H1 (cell line): ENCODE results near the gene HOXB5. TPM values are rescaled to one million over a fixed set of nuclear protein-coding genes. Genes with fewer than 3 reads are reported as not detected.

ENCODE experiments used
- HDAC6 ChIP-seq: IDR thresholded peaks from one replicate; pipeline ENCODE4 v1.7.1; 2012; ENCODE audit warnings: low read depth, mild to moderate bottlenecking, inconsistent platforms, low read length, moderate library complexity
- KDM4A ChIP-seq: IDR thresholded peaks from one replicate; pipeline ENCODE4 v1.7.1; 2012; ENCODE audit warnings: low read depth, mild to moderate bottlenecking, moderate library complexity, low read length, inconsistent platforms; ENCODE audit not compliant: severe bottlenecking
- SP2 ChIP-seq: IDR thresholded peaks from 2 replicates; pipeline ENCODE4 v1.6.1; 2012; ENCODE audit warnings: mild to moderate bottlenecking, low read length, inconsistent platforms
- SUZ12 ChIP-seq: fragments of 200-600 bp; sonication (generic); IDR thresholded peaks from 2 replicates; pipeline ENCODE4 v1.6.1; 2012; ENCODE audit warnings: mild to moderate bottlenecking, inconsistent platforms, low read length, moderate library complexity, mixed read lengths
- microRNA counts: library from miRNA; unstranded; fragments of <30 nt; microRNA quantifications from one replicate; lab custom pipeline; 2015
- microRNA-seq, 2 experiments: library from miRNA; unstranded; fragments of <30 nt; microRNA quantifications; one replicate each; pipeline versions ENCODE4 to v1.2.0, GENCODE V29; 2016 to 2020; ENCODE audit warnings: borderline microRNAs expressed in 2 of 2, borderline number of aligned reads in 2 of 2, borderline replicate concordance in 1 of 2
- polyA plus RNA-seq, 7 experiments: library from polyadenylated mRNA; depleted of rRNA in 3 of 7; stranded (reverse) in 5 of 7; unstranded in 2 of 7; fragments of >200 nt in 5 of 7; fragments of 200-250 nt in 2 of 7; gene quantifications; 1 replicate in 5 of 7; 2 replicates in 1 of 7; 4 replicates in 1 of 7; pipeline versions ENCODE4 v1.2.1 to v1.2.3, GENCODE V29; 2011 to 2013; ENCODE audit warnings: missing spikeins in 2 of 7, mixed read lengths in 2 of 7
- small RNA-seq: library from polyadenylated mRNA; stranded (forward); fragments of <200 nt; extraction: miRNeasy Mini kit (QIAGEN cat#:217004); gene quantifications from one replicate; pipeline ENCODE3, GENCODE V24; 2013; ENCODE audit not compliant: insufficient read depth
- total RNA-seq: library from RNA; stranded (reverse); fragmentation: NEBNext Ultra II Directional; extraction: Animal tissue kit (Norgen Biotek cat#: 25700); gene quantifications from 2 replicates; pipeline ENCODE4 v1.2.1, GENCODE V29; 2021

The HOXB5 gene
- total and polyA plus RNA-seq, 2 of the 8 experiments (the other 6 are each of a cell fraction or from before 2014, with no cell fraction given): not detected

DNA sequence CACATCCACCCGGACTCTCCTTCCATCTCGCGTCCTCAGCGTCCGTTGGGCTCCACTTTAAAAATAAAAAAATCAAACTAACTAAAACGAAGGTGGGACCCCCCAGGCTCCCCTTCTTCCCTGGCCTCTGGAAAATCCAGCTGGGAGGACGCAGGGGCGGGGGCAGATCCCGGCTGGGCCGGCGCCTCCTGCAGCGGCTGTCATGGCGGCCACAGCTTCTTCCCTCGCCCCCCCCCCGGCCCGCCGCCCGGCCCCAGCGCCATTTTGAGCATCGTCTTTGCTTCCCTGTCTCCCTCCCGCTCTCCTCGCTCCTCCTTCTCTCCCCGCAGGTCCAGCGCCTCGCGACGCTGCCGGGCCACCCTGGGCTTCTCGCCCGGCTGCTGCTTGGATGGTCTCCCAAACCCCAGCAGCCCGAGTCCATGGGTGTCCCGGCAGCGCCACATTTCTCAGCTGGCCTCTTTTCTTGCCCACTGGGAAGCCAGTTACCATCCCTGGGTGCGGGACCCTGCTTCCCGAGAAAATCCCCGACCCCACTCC is 51.9 kb downstream of the HOXB5 start (continued):
- TF ChIP-seq SP2 (no peak), SUZ12 (peak; percentile 85), HDAC6 (no peak), KDM4A (peak; percentile 46)
- TF ChIP-seq, all 59 proteins: peak for 6

MicroRNA genes within 50 kb of the gene (microRNA counts, 767-probe panel; counts per million panel counts)
- microRNA hsa-miR-10a-5p (lab: Ali Mortazavi, UCI): 879 counts per million, percentile 95 among the panel's probes with 10 or more counts

Small RNA genes within 50 kb of the gene (microRNA-seq; reads per million reads assigned to microRNA genes)
- 0 reads per million in 2 experiments for gene MIR196A1

Small RNA genes within 50 kb of the gene (small RNA-seq; reads per million reads assigned to genes)
- gene MIR196A1: not detected

Other genes starting within 250 kb of the HOXB5 start
- gene SKAP1, start 163.6 kb downstream of the HOXB5 start, total RNA-seq: not detected in 2 replicates
- gene SKAP1, start 163.6 kb downstream of the HOXB5 start, polyA plus RNA-seq (2011; rRNA removed): not detected in 2 replicates
- not detected in 2 replicates for gene HOXB1, start 62.8 kb downstream of the HOXB5 start, total RNA-seq
- gene HOXB1, start 62.8 kb downstream of the HOXB5 start, polyA plus RNA-seq (2011; rRNA removed): not detected in 2 replicates
- gene HOXB2, start 48.7 kb downstream of the HOXB5 start, total RNA-seq: not detected in 2 replicates
- not detected in 2 replicates for gene HOXB2, start 48.7 kb downstream of the HOXB5 start, polyA plus RNA-seq (2011; rRNA removed)
- gene HOXB4, start 15.4 kb downstream of the HOXB5 start, total RNA-seq: not detected in 2 replicates
- gene HOXB4, start 15.4 kb downstream of the HOXB5 start, polyA plus RNA-seq (2011; rRNA removed): not detected in 2 replicates
- not detected in 2 replicates for gene HOXB3, start 3.5 kb downstream of the HOXB5 start, total RNA-seq
- gene HOXB3, start 3.5 kb downstream of the HOXB5 start, polyA plus RNA-seq (2011; rRNA removed): not detected in 2 replicates
- gene HOXB6, start 11.2 kb upstream of the HOXB5 start, total RNA-seq: not detected in 2 replicates
- gene HOXB6, start 11.2 kb upstream of the HOXB5 start, polyA plus RNA-seq (2011; rRNA removed): not detected in 2 replicates
- not detected in 2 replicates for gene HOXB7, start 17.2 kb upstream of the HOXB5 start, total RNA-seq
- not detected in 2 replicates for gene HOXB7, start 17.2 kb upstream of the HOXB5 start, polyA plus RNA-seq (2011; rRNA removed)
- not detected in 2 replicates for gene HOXB8, start 21.5 kb upstream of the HOXB5 start, total RNA-seq
- not detected in 2 replicates for gene HOXB8, start 21.5 kb upstream of the HOXB5 start, polyA plus RNA-seq (2011; rRNA removed)
- not detected in 2 replicates for gene HOXB9, start 32.6 kb upstream of the HOXB5 start, total RNA-seq
- not detected in 2 replicates for gene HOXB9, start 32.6 kb upstream of the HOXB5 start, polyA plus RNA-seq (2011; rRNA removed)
- gene PRAC1, start 128.7 kb upstream of the HOXB5 start, total RNA-seq: not detected in 2 replicates
- gene PRAC1, start 128.7 kb upstream of the HOXB5 start, polyA plus RNA-seq (2011; rRNA removed): not detected in 2 replicates
- gene PRAC2, start 129.4 kb upstream of the HOXB5 start, total RNA-seq: not detected in 2 replicates
- gene PRAC2, start 129.4 kb upstream of the HOXB5 start, polyA plus RNA-seq (2011; rRNA removed): not detected in 2 replicates
- not detected in 2 replicates for gene HOXB13, start 135.0 kb upstream of the HOXB5 start, total RNA-seq
- gene HOXB13, start 135.0 kb upstream of the HOXB5 start, polyA plus RNA-seq (2011; rRNA removed): not detected in 2 replicates
- gene TTLL6, start 223.4 kb upstream of the HOXB5 start, total RNA-seq: 2.6 and 2.7 TPM in 2 replicates
- gene TTLL6, start 223.4 kb upstream of the HOXB5 start, polyA plus RNA-seq (2011; rRNA removed): 4.3 and 5.0 TPM in 2 replicates
- 27.7 and 31.8 TPM in 2 replicates for gene CALCOCO2, start 237.3 kb upstream of the HOXB5 start, total RNA-seq
- gene CALCOCO2, start 237.3 kb upstream of the HOXB5 start, polyA plus RNA-seq (2011; rRNA removed): 9.5 and 12.1 TPM in 2 replicates